ENCODE measurements around the gene COPE.

The COPE gene

DNA sequence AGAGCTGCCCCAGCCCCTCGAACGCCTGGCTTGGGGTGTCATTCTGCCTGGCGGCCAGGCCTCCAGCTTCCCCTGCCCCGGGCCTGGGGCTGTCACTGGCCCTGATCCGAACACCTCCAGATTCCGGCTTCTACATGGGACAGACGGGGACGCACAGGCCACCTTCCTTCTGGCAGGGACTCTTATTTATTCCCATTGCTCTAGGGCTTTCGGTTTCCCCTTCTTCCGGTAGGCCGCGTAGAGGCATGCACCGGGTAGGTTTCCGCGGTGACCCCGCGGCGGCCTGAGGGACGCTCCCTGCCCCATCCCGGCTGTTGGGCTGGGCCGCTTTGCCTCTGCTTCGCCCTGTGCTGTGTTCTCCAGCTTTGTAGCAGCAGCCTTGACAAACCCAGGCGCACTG, 51.4 kb downstream of the COPE start:
- DNase-seq (ENCODE audit: low read depth): no peak

GRCh38 chr19:18867199-18867598, 52.0 kb downstream of the COPE start:
- no peak for DNase-seq (ENCODE audit: low read depth)

DNA sequence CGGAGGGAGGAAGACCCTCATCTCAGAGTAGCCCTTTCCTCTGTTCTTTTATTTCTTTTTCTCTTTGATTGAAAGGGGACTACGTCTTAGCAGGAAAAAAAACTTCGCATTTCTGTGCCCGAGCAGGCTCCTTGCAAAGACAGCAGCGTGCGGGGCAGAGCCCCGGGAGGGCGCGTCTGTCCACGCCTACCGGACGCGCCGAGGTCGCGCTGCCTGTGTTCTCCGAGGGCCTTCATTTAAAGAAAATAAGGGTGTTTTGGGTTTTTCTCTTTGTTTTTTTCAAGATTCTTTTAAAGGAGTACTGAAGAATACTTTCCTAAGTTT, 52.4 kb downstream of the COPE start:
- DNase-seq (ENCODE audit: low read depth): no peak

GRCh38 chr19:18865973-18866799, 53.0 kb downstream of the COPE start:
- peak; percentile 44 for DNase-seq (ENCODE audit: low read depth)

- no peak for DNase-seq (ENCODE audit: low read depth)
These were observed 53.8 kb downstream of the COPE start for GRCh38 chr19:18865106-18865972.

DNA sequence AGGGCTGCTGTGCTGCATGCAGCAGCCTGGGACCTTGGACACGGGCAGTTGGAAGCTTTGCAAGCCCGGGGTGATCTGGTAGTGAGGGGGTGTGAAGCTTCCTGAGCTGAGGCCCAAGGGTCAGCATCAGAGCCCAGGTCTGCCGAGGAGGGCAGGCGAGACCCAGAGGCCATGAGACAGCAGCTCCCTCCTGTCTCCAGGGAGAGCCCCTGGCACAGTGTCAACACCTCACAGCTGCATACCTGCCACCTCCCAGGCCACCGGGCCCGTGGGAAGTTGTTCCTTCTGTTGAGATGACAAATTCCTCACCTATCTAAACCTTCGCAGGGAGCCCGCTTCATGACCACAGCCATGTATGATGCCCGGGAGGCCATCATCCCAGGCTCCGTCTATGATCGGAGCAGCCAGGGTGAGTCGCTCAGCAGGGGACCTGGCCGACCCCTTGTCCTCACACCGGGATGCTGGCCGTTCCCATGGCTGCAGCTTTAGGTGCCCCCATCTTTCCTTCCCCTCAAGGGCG, 55.3 kb downstream of the COPE start:
- no peak for DNase-seq (ENCODE audit: low read depth)

GRCh38 chr19:18862976-18863842, 56.0 kb downstream of the COPE start:
- no peak for DNase-seq (ENCODE audit: low read depth)

DNA sequence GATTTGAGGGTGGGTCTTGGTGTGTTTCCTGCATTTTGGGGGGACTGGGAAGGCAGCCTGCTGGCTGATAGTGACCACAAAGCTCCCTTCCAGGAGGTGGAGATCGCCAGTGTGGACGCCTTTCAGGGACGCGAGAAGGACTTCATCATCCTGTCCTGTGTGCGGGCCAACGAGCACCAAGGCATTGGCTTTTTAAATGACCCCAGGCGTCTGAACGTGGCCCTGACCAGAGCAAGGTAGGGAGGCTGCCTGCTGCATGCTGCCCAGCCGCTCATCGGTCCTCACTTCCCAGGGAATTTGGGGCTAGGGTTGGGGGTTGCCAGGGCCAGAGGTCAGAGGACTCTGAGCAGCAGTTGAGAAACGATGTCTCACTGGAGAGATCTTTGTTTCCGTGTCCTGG, 57.3 kb downstream of the COPE start:
- no peak for DNase-seq (ENCODE audit: low read depth)

- no peak for DNase-seq (ENCODE audit: low read depth)
These were observed 58.0 kb downstream of the COPE start for GRCh38 chr19:18861235-18861634.

GRCh38 chr19:18860725-18861124, 58.5 kb downstream of the COPE start:
- DNase-seq (ENCODE audit: low read depth): no peak

DNA sequence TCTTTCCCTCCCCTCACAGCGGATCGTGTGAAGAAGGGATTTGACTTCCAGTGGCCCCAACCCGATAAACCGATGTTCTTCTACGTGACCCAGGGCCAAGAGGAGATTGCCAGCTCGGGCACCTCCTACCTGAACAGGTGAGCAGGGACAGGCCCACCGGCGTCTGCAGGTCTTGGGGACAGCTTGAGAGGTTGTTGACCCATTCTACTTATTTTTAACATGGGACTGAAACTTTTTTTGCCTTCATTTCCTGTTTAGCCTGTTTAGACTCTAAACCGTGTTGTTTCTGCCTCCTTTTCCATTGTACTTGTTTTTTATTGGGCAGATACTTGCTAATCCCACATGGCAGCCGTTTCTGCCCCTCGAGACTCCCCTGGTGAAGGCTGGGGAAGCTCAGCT, 58.9 kb downstream of the COPE start:
- DNase-seq (ENCODE audit: low read depth): no peak

DNA sequence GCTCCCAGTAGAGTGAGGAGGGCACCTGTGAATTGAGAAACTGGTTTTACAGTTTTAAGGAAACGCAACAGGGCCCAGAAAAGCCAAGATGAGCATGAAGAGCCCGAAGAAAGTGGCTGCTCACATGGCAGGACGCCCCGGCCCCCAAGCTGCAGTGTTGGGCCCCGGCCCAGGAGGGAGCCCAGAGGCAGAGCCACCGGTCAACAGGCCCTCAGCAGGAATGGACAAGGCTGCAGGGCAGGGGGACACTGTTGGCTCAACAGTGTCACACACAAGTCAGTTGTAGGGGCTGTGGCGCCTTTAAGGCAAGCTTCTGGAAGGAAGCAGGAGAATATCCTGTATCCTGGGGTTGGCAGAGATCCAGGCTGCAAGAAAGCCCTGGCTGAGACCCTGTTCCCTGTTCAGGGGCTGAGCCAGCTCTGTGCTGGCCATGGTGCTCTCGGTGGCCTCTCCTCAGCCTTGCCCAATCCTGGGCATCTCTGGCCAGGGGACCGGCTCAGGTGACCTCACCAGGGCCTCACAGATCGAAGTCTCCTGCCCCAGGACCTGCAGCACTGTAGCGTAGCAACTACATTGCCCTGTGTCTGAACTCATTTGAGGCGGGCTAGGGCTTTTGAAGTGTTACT, 59.4 kb downstream of the COPE start:
- no peak for DNase-seq (ENCODE audit: low read depth)

DNA sequence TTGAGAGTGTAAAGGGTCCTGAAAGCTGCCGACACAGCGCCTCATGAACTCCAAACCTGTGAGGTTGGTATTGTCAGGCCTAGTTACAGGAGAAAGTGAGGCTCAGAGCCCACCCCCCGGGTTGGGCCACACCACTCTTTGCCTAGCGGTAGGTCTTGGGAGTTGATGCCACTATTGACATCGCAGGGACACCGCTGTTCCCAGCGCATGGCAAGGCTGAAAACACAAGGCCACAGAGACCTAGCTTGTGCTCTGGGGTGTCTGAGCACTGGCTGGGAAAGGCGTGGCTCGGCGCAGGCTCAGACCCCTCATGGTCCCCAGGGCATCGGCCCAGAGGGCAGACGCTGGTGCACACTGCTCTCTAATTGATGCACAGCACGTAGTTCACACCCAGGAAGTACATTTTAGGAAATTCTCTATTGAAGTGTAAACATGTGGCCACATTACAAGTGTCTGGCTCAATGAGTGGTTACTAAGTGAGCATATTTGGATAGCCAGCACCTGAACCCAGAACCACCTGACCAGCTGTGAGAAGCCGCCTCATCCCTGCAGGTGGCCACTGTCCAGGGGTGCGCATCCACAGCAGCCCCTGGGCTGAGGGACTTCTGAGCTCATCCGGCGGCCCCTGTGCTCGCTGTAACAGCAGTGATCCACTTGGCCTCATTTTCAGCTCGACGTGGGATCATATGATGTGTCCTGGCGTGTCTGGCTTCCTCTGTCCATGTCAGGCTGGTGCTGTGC, 60.1 kb downstream of the COPE start:
- no peak for DNase-seq (ENCODE audit: low read depth)

DNA sequence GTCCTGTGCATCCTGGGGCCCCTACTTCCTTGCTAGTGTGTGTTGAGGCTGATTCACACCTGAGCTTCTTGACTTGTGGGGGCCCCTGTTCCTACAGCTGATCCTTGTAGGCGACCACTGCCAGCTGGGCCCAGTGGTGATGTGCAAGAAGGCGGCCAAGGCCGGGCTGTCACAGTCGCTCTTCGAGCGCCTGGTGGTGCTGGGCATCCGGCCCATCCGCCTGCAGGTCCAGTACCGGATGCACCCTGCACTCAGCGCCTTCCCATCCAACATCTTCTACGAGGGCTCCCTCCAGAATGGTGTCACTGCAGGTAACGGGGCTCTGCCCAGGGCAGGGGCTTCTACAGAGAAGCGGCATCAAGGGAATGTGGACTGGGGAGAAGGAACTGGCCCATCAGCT, 62.0 kb downstream of the COPE start:
- DNase-seq (ENCODE audit: low read depth): no peak

- no peak for DNase-seq (ENCODE audit: low read depth)
These were observed 62.6 kb downstream of the COPE start for GRCh38 chr19:18856385-18857126.

GRCh38 chr19:18855647-18856384, 63.4 kb downstream of the COPE start:
- no peak for DNase-seq (ENCODE audit: low read depth)

DNA sequence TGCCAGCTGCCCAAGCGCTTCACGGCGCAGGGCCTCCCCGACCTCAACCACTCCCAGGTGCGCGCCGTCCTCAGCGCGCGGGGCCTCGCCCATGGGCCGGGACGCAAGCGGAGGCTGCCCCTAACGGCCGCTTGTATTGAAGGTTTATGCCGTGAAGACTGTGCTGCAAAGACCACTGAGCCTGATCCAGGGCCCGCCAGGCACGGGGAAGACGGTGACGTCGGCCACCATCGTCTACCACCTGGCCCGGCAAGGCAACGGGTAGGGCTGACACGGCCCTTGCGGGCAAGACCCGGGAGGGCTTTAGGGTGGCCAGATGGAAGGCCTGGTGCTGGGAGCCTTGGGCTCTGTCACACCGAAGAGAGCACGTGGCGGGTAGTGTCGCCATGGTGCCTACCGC, 64.2 kb downstream of the COPE start:
- DNase-seq (ENCODE audit: low read depth): no peak

DNA sequence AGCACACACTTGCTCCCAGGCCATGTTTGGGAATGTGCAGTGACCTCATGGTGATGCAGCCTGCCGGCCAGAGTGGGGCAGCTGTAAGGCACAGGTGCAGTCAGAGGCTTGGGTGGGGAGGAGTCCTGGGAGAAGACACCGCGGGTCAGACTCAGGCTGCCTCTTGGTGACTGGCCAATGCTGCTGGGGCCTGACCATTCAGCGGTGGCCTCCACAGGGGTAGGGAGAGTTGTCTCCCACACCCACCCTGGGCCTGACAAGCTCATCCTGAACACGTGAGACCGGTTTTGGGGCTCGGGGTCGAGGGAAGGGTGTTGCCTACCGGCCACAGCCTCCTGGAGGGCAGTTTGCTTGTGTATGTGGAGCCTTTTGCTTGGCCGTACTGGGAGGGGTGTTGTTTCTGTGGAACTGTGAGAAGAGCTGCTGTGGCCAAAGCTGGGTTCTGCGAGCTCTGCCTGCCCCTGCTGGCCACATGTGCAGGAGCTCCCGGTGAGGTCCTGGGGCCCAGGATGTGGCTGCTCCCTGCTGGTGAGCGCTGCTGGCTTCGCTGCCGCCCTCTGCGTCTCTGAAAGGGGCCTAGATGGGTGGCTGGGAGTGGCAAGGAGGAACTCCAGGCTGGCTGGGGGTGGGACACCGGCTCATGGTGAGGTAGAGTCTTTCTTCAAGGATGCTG, 65.3 kb downstream of the COPE start:
- no peak for DNase-seq (ENCODE audit: low read depth)

DNA sequence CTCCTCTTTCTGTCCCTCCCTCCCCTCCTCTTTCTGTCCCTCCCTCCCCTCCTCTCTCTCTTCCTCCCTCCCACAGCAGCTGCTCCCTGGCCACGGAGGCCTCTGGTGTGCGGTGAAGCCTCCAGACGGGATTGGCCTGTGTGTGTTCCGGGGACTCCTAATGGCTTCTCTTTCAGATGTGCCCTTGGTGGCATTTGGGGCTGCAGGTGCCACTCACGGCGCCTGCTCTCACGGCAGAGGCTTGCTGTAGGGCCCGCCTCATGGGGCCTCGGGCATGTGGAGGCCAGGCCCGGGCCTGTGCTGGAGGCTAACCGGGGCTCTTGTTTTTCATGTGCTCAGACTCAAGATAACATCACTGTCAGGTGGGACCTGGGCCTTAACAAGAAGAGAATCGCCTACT, 66.5 kb downstream of the COPE start:
- no peak for DNase-seq (ENCODE audit: low read depth)
